Gastrocnemius medialis (tissue), 4 donors: ENCODE measurements around the gene SETX. TPM values are rescaled to one million over a fixed set of nuclear protein-coding genes. Genes with fewer than 3 reads are reported as not detected.
A peak's percentile ranks its signal among the peaks of the same experiment; 100 is the strongest.

ENCODE experiments used
- ATAC-seq, 2 donors: fragments of 150-250 bp; one replicate each; pipeline ENCODE4 v1.9.1; 2016
- DNase-seq, 2 donors: peaks; one replicate each; pipeline ENCODE4 v3.0.0-alpha.2; 2019
- H3K27ac ChIP-seq, 4 donors: fragments of 200-600 bp; sonication (generic); 1 replicate in 1 of 4; 2 replicates in 3 of 4; pipeline ENCODE4 v1.5.1; 2016 to 2018; ENCODE audit warnings: mild to moderate bottlenecking in 2 of 4, moderate library complexity in 1 of 4
- H3K27me3 ChIP-seq, 3 donors: fragments of 200-600 bp; sonication (generic) in 2 of 3; 1 replicate in 1 of 3; 2 replicates in 2 of 3; pipeline versions ENCODE4 v1.5.1 to v1.6.0; 2016 to 2019; ENCODE audit warnings: mild to moderate bottlenecking in 1 of 3, moderate library complexity in 1 of 3
- H3K36me3 ChIP-seq, 2 donors: fragments of 200-600 bp; sonication (generic) in 1 of 2; one replicate each; pipeline ENCODE4 v1.5.1; 2017 to 2018
- H3K4me1 ChIP-seq, 2 donors: fragments of 200-600 bp; sonication (generic) in 1 of 2; one replicate each; pipeline ENCODE4 v1.5.1; 2016 to 2017; ENCODE audit warnings: mild to moderate bottlenecking in 2 of 2
- H3K4me3 ChIP-seq, 4 donors: fragments of 200-600 bp; sonication (generic) in 3 of 4; 1 replicate in 1 of 4; 2 replicates in 3 of 4; pipeline ENCODE4 v1.5.1; 2016 to 2019; ENCODE audit warnings: mild to moderate bottlenecking in 2 of 4
- H3K9me3 ChIP-seq, 3 donors: fragments of 200-600 bp; sonication (generic) in 2 of 3; 1 replicate in 1 of 3; 2 replicates in 2 of 3; pipeline ENCODE4 v1.5.1; 2016 to 2019
- CTCF ChIP-seq, 5 experiments: fragments of 450-650 bp in 3 of 5; fragments of 200-600 bp in 2 of 5; sonication (generic) in 2 of 5; IDR thresholded peaks in 4 of 5; conservative IDR thresholded peaks in 1 of 5; 1 replicate in 4 of 5; 2 replicates in 1 of 5; pipeline ENCODE4 v1.5.1; 2016 to 2019; ENCODE audit warnings: antibody characterized with exemption in 5 of 5, mild to moderate bottlenecking in 3 of 5, moderate library complexity in 3 of 5
- POLR2A ChIP-seq, 2 donors: fragments of 450-650 bp; IDR thresholded peaks; one replicate each; pipeline ENCODE4 v1.6.1; 2017; ENCODE audit warnings: antibody characterized with exemption in 2 of 2, mild to moderate bottlenecking in 2 of 2, moderate library complexity in 2 of 2
- in situ Hi-C, 4 donors: fragments of 200-750 bp; cut with MboI; loops; one replicate each; pipeline versions ENCODE4 v1.15.0 to v1.8.0; 2017; ENCODE audit warnings: low sequenced_read_pairs in 4 of 4
- intact Hi-C: fragments of 100-400 bp; cut with DNase I; formaldehyde crosslinking; loops from one replicate; pipeline ENCODE4 v1.15.1; 2023; ENCODE audit warnings: low total_unique reads
- total RNA-seq, 4 donors: library from RNA; depleted of rRNA; stranded (reverse); fragments of >200 nt; gene quantifications; one replicate each; pipeline versions ENCODE4 v1.1.0 to v1.2.3, GENCODE V29; 2016

SETX gene
- total RNA-seq, 4 donors from 2014 or later = 22.3 to 39.3 (median 24.8) TPM

GRCh38 chr9:132312873-132313272, 41.9 kb downstream of the SETX start:
- H3K36me3 ChIP-seq = peaks cover 0 to 34% of the 10 kb centered on the region in 2 donors
- DNase-seq (no peak), ATAC-seq (no peak)
- H3K4me3 ChIP-seq = no peak overlapping the region
- peak in 1 of 5 experiments; percentile 12 for TF ChIP-seq CTCF (IDR thresholded peaks at IDR 0.05 in 4 of 5, conservative IDR thresholded peaks at IDR 0.05 in 1 of 5)
- TF ChIP-seq POLR2A (IDR thresholded peaks at IDR 0.05) = no peak
- no peaks in the 10 kb centered on the region for H3K27me3 ChIP-seq
- intact Hi-C loops = no loop called here
- no peaks in the 10 kb centered on the region for H3K4me1 ChIP-seq
- in situ Hi-C loops = no loop called here
- no peak overlapping the region for H3K27ac ChIP-seq
- H3K9me3 ChIP-seq = no peaks in the 10 kb centered on the region

- intact Hi-C loops = no loop called here
- no peak overlapping the region for H3K27ac ChIP-seq
- no peaks in the 10 kb centered on the region for H3K9me3 ChIP-seq
- in situ Hi-C loops = no loop called here
- H3K36me3 ChIP-seq = peaks cover 0 to 30% of the 10 kb centered on the region in 2 donors
- H3K4me1 ChIP-seq = no peaks in the 10 kb centered on the region
- DNase-seq (no peak), ATAC-seq (no peak)
- TF ChIP-seq CTCF (IDR thresholded peaks at IDR 0.05 in 4 of 5, conservative IDR thresholded peaks at IDR 0.05 in 1 of 5) = no peak
- no peak for TF ChIP-seq POLR2A (IDR thresholded peaks at IDR 0.05)
- no peaks in the 10 kb centered on the region for H3K27me3 ChIP-seq
- no peak overlapping the region for H3K4me3 ChIP-seq
These were observed 42.4 kb downstream of the SETX start for GRCh38 chr9:132312426-132312825.

- H3K4me3 ChIP-seq = no peak overlapping the region
- no peak for TF ChIP-seq POLR2A (IDR thresholded peaks at IDR 0.05)
- TF ChIP-seq CTCF (IDR thresholded peaks at IDR 0.05 in 4 of 5, conservative IDR thresholded peaks at IDR 0.05 in 1 of 5) = no peak
- no peaks in the 10 kb centered on the region for H3K27me3 ChIP-seq
- peaks cover 4% of the 10 kb centered on the region in 2 donors for H3K4me1 ChIP-seq
- H3K36me3 ChIP-seq = peaks cover 0 to 25% of the 10 kb centered on the region in 2 donors
- no peaks in the 10 kb centered on the region for H3K9me3 ChIP-seq
- ATAC-seq (no peak), DNase-seq (no peak)
- no peak overlapping the region for H3K27ac ChIP-seq
- in situ Hi-C loops (no loop called here), intact Hi-C loops (no loop called here)
These were observed 42.8 kb downstream of the SETX start for GRCh38 chr9:132311978-132312377.

GRCh38 chr9:132309056-132309455, 45.7 kb downstream of the SETX start:
- ATAC-seq = no peak
- Histone ChIP-seq H3K4me1 (peaks cover 4 to 9% of the 10 kb centered on the region in 2 donors), H3K4me3 (no peak overlapping the region), H3K27ac (peak overlapping the region in 2 of 4 donors; percentile 74 to 78), H3K27me3 (no peaks in the 10 kb centered on the region), H3K9me3 (no peaks in the 10 kb centered on the region), H3K36me3 (peaks cover 0 to 28% of the 10 kb centered on the region in 2 donors)
- DNase-seq = no peak
- TF ChIP-seq POLR2A (IDR thresholded peaks at IDR 0.05) = no peak
- TF ChIP-seq CTCF (IDR thresholded peaks at IDR 0.05 in 4 of 5, conservative IDR thresholded peaks at IDR 0.05 in 1 of 5) = no peak
- in situ Hi-C loops (no loop called here), intact Hi-C loops (no loop called here)

GRCh38 chr9:132301521-132301920, 53.3 kb downstream of the SETX start:
- no peak for TF ChIP-seq POLR2A (IDR thresholded peaks at IDR 0.05)
- TF ChIP-seq CTCF (IDR thresholded peaks at IDR 0.05 in 4 of 5, conservative IDR thresholded peaks at IDR 0.05 in 1 of 5) = no peak
- Histone ChIP-seq H3K4me3 (no peak overlapping the region), H3K27me3 (no peaks in the 10 kb centered on the region), H3K36me3 (peaks cover 0 to 48% of the 10 kb centered on the region in 2 donors), H3K27ac (no peak overlapping the region), H3K9me3 (no peaks in the 10 kb centered on the region), H3K4me1 (peaks cover 0 to under 1% of the 10 kb centered on the region in 2 donors)
- ATAC-seq = no peak
- in situ Hi-C loops = no loop called here
- intact Hi-C loops = no loop called here
- DNase-seq = no peak
